ENCODE data around the gene CFAP20DC. TPM values are rescaled to one million over a fixed set of nuclear protein-coding genes. Genes with fewer than 3 reads are reported as not detected.
"Not testable (repeated sequence)": the region's sequence is repeated elsewhere in the genome, so short reads cannot be mapped to it uniquely, and the experiment has no call there.

CFAP20DC gene
- total RNA-seq, 2 donors from 2014 or later: 1.7 to 1.8 TPM

DNA sequence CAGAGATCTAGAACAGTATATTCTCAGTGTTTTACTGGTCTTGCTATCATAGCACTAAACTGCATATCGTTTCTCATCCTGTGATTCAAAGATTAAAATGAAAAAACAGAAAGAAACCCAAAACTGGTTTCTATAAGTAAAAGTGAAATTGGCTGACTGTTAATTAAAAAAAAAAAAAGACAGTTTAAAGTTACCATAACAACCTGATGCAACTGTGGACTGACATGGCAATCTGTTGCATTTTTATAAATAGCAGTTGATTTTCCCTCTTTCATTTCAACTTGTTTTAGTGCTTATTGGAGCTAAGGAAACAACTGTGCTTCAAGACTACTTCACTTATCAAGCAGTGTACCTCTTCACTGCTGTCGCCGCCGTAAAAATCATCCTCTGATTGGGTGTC lies 186.6 kb downstream of the CFAP20DC start:
- H3K27me3 ChIP-seq: no peaks in the 10 kb centered on the region
- no peak for DNase-seq
- no peaks in the 10 kb centered on the region for H3K9me3 ChIP-seq
- no peaks in the 10 kb centered on the region for H3K4me1 ChIP-seq
- no peak overlapping the region for H3K27ac ChIP-seq
- H3K9ac ChIP-seq (ENCODE audit: low read depth in 2 of 2, low read length in 2 of 2): no peak overlapping the region
- no peak for TF ChIP-seq CTCF (IDR thresholded peaks at IDR 0.05)
- no peaks in the 10 kb centered on the region for H3K36me3 ChIP-seq
- no peak overlapping the region for H3K4me3 ChIP-seq
- intact Hi-C loops (cut with DNase I): no loop called here

DNA sequence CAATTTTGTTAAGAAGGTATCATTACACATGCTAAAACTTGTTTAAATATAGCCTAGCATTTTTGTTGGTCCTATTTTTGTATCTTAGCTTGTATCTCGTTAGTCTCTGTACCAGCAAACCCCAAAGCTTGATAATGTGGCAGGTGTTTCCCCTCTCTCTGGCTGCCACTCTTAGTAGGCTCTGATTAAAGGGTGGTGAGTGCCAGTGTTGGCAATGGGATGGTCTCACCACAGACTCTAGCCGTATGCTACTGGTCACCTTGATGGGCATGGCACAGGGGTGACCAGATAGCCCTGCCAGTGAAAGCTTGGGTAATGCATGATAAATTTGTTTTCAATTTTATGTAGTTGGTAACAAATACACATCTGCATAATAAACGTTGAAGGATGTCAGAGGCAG lies 188.3 kb downstream of the CFAP20DC start:
- H3K36me3 ChIP-seq: no peaks in the 10 kb centered on the region
- H3K9ac ChIP-seq (ENCODE audit: low read depth in 2 of 2, low read length in 2 of 2): no peak overlapping the region
- no peak for DNase-seq
- H3K27me3 ChIP-seq: no peaks in the 10 kb centered on the region
- intact Hi-C loops (cut with DNase I): no loop called here
- no peak overlapping the region for H3K27ac ChIP-seq
- H3K4me1 ChIP-seq: no peaks in the 10 kb centered on the region
- no peak for TF ChIP-seq CTCF (IDR thresholded peaks at IDR 0.05)
- H3K4me3 ChIP-seq: no peak overlapping the region
- H3K9me3 ChIP-seq: no peaks in the 10 kb centered on the region

DNA sequence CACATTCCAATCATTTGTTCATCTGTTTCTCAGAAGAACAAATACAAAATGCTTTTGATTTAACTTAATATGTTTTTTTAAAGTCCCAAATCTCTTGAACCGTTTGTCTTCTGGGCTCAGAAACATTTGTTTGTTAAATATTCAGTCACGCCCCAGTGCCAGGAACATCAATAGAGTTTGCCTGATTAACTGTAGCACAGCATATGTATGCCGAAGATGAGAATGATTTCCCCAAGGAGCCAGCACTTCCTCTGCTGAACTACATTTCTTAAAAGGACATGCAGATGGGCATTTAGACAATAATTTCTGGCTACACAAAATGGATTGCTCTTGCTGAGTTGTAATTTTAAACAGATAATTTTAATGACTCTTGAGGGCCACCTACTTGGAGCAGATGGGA lies 191.7 kb downstream of the CFAP20DC start:
- H3K9ac ChIP-seq (ENCODE audit: low read depth in 2 of 2, low read length in 2 of 2): no peak overlapping the region
- no peaks in the 10 kb centered on the region for H3K9me3 ChIP-seq
- no peaks in the 10 kb centered on the region for H3K4me1 ChIP-seq
- DNase-seq: no peak
- intact Hi-C loops (cut with DNase I): no loop called here
- H3K36me3 ChIP-seq: no peaks in the 10 kb centered on the region
- no peak overlapping the region for H3K4me3 ChIP-seq
- no peak overlapping the region for H3K27ac ChIP-seq
- TF ChIP-seq CTCF (IDR thresholded peaks at IDR 0.05): no peak
- no peaks in the 10 kb centered on the region for H3K27me3 ChIP-seq

DNA sequence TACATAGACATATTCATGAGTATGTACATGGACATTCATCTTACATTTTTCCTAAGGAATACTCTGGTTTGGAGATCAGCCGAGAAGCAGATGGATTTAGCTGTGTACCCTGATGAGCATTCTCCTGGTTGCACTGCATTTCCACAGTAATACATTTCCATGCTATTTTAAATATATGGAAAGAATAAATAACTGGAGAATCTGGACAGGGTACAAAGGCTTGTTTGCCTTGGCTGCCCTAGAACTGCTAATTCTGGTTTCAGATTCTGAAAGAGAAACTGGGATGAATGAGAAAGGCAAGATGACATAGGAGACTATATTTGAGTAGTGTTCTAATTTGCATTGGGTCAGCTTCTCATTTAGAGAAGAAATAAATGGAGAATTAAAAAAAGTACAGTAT lies 192.4 kb downstream of the CFAP20DC start:
- Histone ChIP-seq H3K9me3 (no peaks in the 10 kb centered on the region), H3K27ac (no peak overlapping the region), H3K4me1 (no peaks in the 10 kb centered on the region), H3K36me3 (no peaks in the 10 kb centered on the region), H3K4me3 (no peak overlapping the region), H3K27me3 (no peaks in the 10 kb centered on the region), H3K9ac (ENCODE audit: low read depth in 2 of 2, low read length in 2 of 2) (no peak overlapping the region)
- intact Hi-C loops (cut with DNase I): no loop called here
- DNase-seq: no peak
- no peak for TF ChIP-seq CTCF (IDR thresholded peaks at IDR 0.05)

- H3K9ac ChIP-seq (ENCODE audit: low read depth in 2 of 2, low read length in 2 of 2): no peak overlapping the region
- H3K4me1 ChIP-seq: no peaks in the 10 kb centered on the region
- H3K27me3 ChIP-seq: no peaks in the 10 kb centered on the region
- H3K9me3 ChIP-seq: no peaks in the 10 kb centered on the region
- no peak overlapping the region for H3K27ac ChIP-seq
- no peak for DNase-seq
- intact Hi-C loops (cut with DNase I): no loop called here
- no peak for TF ChIP-seq CTCF (IDR thresholded peaks at IDR 0.05)
- no peaks in the 10 kb centered on the region for H3K36me3 ChIP-seq
- no peak overlapping the region for H3K4me3 ChIP-seq
Observed at GRCh38 chr3:58848826-58849225, 201.0 kb downstream of the CFAP20DC start.

DNA sequence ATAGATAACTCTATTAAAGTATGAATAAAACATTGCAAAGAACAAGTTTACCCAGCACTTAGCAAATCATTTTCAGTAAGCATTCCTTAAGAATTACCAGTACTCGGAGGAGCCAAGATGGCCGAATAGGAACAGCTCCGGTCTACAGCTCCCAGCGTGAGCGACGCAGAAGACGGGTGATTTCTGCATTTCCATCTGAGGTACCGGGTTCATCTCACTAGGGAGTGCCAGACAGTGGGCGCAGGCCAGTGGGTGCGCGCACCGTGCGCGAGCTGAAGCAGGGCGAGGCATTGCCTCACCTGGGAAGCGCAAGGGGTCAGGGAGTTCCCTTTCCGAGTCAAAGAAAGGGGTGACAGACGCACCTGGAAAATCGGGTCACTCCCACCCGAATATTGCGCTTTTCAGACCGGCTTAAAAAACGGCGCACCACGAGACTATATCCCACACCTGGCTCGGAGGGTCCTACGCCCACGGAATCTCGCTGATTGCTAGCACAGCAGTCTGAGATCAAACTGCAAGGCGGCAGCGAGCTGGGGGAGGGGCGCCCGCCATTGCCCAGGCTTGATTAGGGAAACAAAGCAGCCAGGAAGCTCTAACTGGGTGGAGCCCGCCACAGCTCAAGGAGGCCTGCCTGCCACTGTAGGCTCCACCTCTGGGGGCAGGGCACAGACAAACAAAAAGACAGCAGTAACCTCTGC lies 207.6 kb downstream of the CFAP20DC start:
- H3K27ac ChIP-seq; H3K9ac ChIP-seq (ENCODE audit: low read depth in 2 of 2, low read length in 2 of 2); H3K36me3 ChIP-seq; H3K27me3 ChIP-seq; DNase-seq; H3K4me3 ChIP-seq; H3K9me3 ChIP-seq; intact Hi-C loops (cut with DNase I); H3K4me1 ChIP-seq: not testable (repeated sequence)
